Activated T-cell treated with anti-CD3 and anti-CD28 coated beads, Interleukin-2, amount 50 U/mL, for 1 hour (primary cell): ENCODE results near the gene NANOS1.

Source experiments
- DNase-seq: peaks from one replicate; pipeline ENCODE4 v3.0.0-alpha.2; 2020

NANOS1 gene, protein sequence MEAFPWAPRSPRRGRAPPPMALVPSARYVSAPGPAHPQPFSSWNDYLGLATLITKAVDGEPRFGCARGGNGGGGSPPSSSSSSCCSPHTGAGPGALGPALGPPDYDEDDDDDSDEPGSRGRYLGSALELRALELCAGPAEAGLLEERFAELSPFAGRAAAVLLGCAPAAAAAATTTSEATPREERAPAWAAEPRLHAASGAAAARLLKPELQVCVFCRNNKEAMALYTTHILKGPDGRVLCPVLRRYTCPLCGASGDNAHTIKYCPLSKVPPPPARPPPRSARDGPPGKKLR

GRCh38 chr10:119029613-119030420, at the start of gene NANOS1:
Gene NANOS1 (plus strand): TSS chr10:119029714. CDS start chr10:119029802, 88 bp downstream.
- DNase-seq: peak; percentile 46

DNA sequence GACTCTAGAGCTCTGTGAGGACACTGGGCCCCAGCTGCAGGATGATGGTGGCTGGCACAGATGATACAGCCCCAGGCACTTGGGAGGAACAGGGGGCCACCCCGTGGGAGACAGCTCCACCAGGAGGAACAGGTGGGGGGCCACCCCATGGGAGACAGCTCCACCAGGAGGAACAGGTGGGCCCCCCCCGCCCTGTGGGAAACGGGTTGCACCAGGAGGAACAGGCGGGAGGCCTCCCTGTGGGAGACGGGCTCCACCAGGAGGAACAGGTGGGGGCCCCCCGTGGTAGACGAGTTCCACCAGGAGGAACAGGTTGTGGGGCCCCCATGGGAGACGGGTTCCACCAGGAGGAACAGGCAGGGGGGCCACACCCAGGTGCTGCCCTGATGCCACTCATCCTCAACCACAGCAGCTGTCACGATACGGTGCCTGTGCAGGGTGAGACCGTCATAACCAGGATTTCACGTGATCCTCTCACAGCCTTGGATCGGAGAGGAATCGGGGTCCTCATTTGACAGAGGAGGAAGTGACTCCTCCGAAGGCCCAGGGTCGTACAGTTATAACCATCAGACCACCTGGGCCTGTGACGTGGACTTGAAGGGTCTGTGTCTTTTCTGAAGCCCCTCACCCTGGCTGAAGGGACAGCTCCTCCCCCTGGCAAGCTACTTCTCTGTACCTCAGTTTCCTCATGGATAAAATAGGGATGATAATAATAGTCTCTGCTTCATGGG, 49.2 kb upstream of the NANOS1 start:
- no peak for DNase-seq

DNA sequence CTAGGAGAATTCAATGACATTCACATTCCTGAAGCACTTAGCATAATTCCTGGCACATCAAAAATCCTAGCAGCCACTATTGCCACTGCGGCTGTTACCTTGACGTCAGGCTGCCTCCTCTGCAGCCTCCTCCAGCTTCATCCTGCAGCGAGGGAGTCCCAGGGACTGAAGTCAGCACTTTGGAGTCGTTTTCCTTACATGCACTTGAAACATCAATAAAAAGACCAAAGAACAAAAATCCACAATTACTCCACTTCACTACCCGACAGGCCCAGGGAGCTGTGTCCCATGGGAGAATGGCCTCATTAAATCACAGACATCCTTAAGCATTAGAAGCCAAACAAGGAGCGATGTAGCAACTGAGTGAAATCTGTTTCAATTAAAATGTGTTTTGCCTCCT, 48.6 kb upstream of the NANOS1 start:
- DNase-seq: no peak

GRCh38 chr10:118981946-118982345, 47.6 kb upstream of the NANOS1 start:
- DNase-seq: no peak

DNA sequence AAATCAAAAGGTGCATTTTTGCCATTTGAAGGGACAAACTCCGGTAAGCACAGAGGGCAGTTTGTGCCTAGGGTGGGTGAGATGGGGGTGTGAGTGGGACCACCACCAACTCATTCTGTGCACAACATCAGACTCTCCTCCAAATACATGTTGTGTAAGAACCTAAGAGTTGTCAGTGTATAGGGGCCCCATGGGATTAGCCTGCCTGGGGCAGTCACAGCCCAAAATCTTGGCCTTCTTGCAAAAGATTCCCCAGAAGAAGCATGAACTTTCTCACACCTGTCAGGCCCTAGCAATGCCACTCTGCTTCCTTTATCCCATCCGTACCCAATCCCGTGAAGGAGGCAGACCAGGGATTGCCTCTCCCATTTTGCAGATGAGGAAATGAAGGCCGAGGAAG, 47.1 kb upstream of the NANOS1 start:
- no peak for DNase-seq

- no peak for DNase-seq
Measured at GRCh38 chr10:118983263-118983662, 46.3 kb upstream of the NANOS1 start.

DNA sequence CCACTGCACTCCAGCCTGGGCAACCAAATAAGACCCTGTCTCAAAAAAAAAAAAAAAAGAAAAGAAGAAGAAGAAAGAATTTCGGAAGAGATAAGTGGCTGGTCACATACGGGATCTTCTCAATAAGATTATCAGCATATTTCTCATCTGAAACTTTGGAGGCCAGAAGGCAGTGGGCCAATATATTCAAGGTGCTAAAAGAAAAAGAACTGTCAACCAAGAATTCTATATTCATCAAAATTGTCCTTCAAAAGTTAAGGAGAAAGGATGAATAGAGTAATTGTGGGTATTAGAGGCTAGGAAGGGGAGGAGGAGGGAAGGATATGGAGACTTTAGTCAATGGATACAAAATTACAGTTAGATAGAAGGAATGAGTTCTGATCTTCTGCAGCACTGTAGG, 43.9 kb upstream of the NANOS1 start:
- no peak for DNase-seq

GRCh38 chr10:118986815-118987790, 42.4 kb upstream of the NANOS1 start:
- DNase-seq: no peak

- DNase-seq: no peak
Measured at GRCh38 chr10:118990326-118990725, 39.2 kb upstream of the NANOS1 start.

DNA sequence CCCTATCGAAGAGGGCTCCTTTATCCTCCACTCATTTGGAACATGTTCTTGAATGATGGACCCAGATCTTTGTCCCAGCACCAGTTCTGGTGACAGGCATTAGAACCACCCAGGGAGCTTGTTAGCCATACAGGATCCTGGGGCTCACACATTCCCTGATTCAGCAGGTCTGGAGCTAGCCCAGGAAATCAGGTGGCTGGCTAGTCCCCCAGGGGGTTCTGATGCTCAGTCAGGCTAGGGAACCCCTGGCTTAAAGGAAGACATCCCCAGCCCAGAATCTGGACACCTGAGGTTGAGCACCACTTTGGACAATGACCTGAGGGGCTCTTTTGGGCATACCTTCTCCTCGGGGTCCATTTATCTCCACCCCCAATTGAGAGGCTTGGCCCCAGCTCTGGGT, 37.0 kb upstream of the NANOS1 start:
- no peak for DNase-seq

- DNase-seq: no peak
Measured at GRCh38 chr10:118993214-118993613, 36.3 kb upstream of the NANOS1 start.

GRCh38 chr10:118994321-118994720, 35.2 kb upstream of the NANOS1 start:
- no peak for DNase-seq

- DNase-seq: no peak
Measured at GRCh38 chr10:118995739-118996138, 33.8 kb upstream of the NANOS1 start.

DNA sequence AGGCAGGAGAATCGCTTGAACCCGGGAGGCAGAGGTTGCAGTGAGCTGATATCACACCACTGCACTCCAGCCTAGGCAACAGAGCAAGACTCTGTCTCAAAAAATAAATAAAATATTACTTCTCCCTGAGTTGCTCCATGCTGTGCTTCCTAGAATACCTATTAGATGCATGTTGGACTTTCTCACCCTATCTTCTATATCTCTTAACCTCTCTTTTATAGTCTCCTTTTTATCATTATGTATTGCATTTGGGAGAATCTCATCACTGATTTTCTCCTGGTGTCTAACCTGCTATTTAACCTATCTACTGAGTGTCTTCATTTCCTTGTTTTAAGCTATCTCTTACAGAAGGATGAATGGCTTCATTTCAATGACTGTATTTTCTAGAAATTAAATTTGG, 32.1 kb upstream of the NANOS1 start:
- no peak for DNase-seq

DNA sequence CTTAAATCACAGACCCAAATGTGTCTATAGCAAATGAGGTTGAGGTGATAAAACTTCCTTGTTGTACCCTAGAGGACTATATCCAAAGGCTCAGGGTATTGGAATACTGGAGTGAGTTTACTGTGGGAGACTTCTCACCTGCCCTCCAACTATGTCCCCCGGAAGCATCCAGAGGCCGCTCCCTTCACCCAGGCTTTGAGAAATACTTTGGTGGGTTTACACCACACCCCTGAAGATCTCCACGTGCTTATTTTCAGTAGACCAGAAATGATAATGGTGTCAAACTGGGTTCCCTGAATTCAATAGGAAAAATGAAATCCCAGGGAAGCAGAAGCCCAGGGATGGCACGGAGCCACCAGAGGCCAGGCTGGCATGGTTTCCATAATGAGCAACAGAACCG, 31.3 kb upstream of the NANOS1 start:
- DNase-seq: no peak

GRCh38 chr10:119001717-119002500, 27.6 kb upstream of the NANOS1 start:
- DNase-seq: no peak

DNA sequence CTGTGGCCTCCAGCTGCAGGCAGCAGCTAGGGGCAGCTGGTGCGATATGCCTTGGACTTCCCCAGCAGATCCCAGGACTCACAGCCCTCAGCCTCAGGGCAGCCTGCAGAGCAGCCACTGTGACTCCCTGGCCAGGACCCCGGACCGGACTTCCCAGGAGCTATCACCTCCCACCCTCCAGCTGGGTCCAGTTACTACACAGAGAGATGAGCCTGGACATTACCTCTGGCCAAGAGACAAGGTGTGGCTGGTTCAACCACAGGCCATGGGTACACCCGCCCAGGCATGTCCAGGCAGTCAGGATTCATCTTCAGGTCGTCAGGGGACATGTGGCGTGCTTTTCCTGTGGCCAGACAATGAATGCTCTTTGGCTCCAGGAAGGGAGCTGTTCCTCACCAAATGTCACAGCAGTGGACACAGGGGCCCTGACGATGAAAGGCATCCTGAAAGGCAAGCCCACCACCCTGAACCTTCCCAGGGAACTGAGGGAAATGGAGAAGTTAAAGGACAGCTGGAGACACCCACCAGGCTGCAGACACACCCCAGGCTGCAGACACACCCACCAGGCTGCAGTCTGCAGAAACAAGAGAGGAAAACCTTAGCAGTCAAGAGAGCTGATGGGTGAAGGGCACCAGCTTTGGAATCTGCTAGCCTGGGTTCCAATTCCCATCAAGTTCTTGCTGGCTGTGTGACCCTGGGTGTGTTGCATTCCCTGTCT, 25.8 kb upstream of the NANOS1 start:
- no peak for DNase-seq

DNA sequence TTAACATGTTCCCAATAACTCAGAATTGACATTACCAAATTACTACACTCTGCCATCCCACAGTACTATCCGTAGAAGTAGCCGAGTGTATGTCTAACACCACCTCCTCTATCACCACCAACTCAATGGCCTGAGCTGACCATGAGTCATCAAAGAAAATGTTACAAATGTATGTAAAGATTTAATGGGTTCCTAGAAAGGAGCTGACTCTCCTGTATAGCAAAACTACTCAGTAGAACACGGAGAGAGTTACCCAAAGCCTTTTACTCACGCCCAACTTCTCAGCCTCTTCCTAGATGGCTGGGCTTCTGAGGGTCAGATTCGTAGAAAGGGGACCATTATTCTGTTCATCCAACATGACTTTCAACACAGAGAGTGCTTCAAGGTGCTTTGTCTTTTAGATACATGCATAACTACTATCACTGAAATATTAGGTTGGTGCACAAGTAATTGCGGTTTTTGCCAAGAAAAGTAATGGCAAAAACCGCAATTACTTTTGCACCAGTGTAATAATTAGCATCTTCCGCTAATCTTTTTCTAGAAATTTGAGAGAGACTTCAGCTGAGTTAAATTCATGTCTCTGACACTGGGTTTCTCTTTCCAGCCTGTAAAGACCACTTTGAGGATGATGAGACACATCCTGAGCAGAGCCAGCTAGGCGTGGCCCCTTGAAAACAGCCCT, 24.0 kb upstream of the NANOS1 start:
- DNase-seq: no peak

DNA sequence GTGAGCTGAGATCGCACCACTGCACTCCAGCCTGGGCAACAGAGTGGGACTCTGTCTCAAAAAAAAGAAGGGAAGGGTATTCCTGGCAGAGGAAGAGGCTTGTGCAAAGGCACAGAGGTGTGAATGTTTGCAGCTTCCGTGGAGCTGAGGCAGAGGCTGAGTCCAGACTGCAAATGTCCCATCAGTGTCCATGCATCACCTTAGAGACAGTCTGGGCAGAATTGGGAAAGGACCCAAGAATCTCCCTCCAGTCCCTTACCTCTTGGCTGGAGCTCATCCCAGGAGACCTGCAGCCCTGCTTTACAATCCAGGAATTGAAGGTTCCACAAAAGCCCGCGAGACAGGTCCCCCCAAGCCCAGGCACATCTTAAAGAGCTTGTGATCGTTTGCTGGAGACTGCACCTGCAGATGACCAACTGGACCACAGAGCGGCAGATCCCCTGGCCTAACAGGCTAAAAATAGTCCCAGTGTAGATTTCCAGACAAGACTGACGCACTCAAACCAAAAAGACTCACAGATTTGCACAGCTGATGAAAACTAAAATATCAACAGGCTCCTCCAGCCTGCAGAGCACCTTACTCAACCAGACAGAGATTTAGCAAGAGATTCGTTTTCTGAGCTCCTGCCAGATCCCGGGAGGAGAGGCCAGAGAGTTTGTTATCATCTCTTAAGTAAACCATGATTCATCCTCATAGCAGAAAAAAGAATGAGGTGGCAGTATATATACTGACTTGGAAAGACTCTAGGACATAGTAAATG, 22.9 kb upstream of the NANOS1 start:
- DNase-seq: no peak

DNA sequence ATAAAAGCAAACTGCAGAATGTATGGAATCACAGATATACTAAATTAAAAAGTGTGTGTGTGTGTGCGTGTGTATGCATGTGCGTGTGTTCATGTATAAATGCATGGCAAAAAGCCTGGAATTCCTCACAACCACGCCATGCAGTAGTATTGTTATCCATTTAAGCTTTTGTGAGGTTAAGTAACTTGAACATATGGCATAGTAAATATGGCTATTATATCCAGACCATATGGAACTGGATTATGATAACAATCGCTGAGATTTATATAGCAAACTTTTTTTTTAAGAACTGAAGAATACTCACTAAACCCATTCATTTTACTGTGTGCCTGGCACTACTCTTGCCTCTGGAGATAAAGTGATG, 22.3 kb upstream of the NANOS1 start:
- no peak for DNase-seq
